ENCODE results near the gene TMEM237.

GRCh38 chr2:201572846-201573508 is 70.3 kb downstream of the TMEM237 start:
- TF ChIP-seq CTCF (IDR thresholded peaks at IDR 0.05) (no peak), ZFX (IDR thresholded peaks at IDR 0.05; ENCODE audit: borderline replicate concordance) (no peak)
